WERI-Rb-1 (cell line): ENCODE data around the gene MOCOS.

Source experiments
- DNase-seq: peaks from one replicate; pipeline ENCODE4 v3.0.0-alpha.2; 2020
- H3K27ac ChIP-seq: fragments of 250-450 bp; sonication (Bioruptor Pico); 2 replicates; pipeline ENCODE4 v1.5.1; 2020; ENCODE audit warnings: mild to moderate bottlenecking, moderate library complexity
- H3K27me3 ChIP-seq: fragments of 250-450 bp; sonication (Bioruptor Pico); 2 replicates; pipeline ENCODE4 v1.5.1; 2021; ENCODE audit warnings: mild to moderate bottlenecking, low read depth, moderate library complexity; ENCODE audit not compliant: insufficient read depth, severe bottlenecking
- H3K36me3 ChIP-seq: fragments of 250-450 bp; sonication (Bioruptor Pico); 2 replicates; pipeline ENCODE4 v1.5.1; 2020; ENCODE audit warnings: mild to moderate bottlenecking, moderate library complexity
- H3K4me3 ChIP-seq: 2 replicates; pipeline ENCODE4 v1.5.1; 2011; ENCODE audit warnings: low read depth, mild to moderate bottlenecking, control low read depth, low read length
- H3K9me3 ChIP-seq: fragments of 250-450 bp; sonication (Bioruptor Pico); 2 replicates; pipeline ENCODE4 v1.5.1; 2021; ENCODE audit warnings: mild to moderate bottlenecking, moderate library complexity; ENCODE audit not compliant: severe bottlenecking
- TF ChIP-seq, protein P1 (sequence below): IDR thresholded peaks from 2 replicates; pipeline ENCODE4 v1.5.1; 2011; ENCODE audit warnings: low read depth, mild to moderate bottlenecking, control low read depth, inconsistent platforms, low read length

Gene MOCOS

DNA sequence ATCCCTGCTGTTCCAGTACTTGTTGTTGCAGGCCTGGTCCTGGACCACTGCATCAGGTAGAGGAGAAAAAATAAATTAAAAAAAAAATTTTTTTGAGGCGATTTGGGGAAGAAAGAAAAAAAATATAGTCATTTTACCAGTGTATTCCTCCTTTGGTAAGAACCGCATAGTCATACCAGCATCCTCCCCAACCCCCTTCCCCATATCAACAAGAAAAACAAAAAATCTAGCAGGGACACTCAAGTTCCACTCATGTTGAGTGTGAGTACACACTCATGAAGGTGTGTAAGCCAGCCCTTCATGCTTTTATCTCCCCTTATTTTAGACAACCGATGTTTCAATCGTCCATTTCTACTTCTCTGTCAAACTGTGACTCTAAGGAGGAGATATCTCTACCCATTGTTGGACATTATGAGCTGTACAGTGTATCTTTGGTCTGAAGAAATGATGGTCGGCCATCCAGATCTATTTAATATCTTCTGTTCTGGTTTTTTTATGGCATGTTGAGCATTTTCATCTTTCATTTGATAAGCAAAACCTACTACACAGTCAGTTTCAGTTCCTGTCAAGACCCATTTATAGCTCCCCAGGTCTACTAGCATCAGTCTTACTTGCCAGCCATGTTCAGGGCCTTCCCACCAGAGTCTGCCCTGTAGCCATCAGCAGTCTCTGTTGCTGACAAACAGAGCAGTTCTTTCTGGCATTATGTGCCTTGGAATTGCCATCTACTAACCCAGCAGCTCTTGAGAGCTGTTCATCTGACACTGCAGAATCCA, 37.6 kb upstream of the MOCOS start:
- TF ChIP-seq, protein P1, sequence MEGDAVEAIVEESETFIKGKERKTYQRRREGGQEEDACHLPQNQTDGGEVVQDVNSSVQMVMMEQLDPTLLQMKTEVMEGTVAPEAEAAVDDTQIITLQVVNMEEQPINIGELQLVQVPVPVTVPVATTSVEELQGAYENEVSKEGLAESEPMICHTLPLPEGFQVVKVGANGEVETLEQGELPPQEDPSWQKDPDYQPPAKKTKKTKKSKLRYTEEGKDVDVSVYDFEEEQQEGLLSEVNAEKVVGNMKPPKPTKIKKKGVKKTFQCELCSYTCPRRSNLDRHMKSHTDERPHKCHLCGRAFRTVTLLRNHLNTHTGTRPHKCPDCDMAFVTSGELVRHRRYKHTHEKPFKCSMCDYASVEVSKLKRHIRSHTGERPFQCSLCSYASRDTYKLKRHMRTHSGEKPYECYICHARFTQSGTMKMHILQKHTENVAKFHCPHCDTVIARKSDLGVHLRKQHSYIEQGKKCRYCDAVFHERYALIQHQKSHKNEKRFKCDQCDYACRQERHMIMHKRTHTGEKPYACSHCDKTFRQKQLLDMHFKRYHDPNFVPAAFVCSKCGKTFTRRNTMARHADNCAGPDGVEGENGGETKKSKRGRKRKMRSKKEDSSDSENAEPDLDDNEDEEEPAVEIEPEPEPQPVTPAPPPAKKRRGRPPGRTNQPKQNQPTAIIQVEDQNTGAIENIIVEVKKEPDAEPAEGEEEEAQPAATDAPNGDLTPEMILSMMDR = no peak
- Histone ChIP-seq H3K36me3 (peaks cover 69% of the 10 kb centered on the region), H3K27me3 (no peaks in the 10 kb centered on the region), H3K9me3 (no peaks in the 10 kb centered on the region), H3K27ac (no peak overlapping the region), H3K4me3 (no peak overlapping the region)
- DNase-seq = no peak

DNA sequence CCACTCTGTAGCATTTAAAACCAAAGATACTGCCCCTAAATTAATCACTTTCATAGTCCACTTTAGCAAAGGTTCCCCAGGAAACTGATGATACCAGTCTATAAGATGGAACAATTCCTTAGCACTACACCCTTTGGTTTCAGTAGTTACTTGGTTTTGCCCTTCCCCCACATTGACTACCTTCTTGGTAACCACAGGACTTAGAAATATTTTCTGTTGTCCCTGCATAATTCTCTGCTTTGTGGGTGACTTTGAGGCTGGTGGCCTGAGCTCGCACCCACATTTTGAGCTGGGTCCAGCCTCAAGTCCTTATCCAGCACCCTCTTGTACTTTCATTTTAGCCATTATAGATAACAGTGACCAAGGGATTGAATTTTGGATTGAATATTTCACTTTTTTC, 34.5 kb upstream of the MOCOS start:
- DNase-seq = no peak
- Histone ChIP-seq H3K27me3 (no peaks in the 10 kb centered on the region), H3K4me3 (no peak overlapping the region), H3K9me3 (no peaks in the 10 kb centered on the region), H3K36me3 (peaks cover 70% of the 10 kb centered on the region), H3K27ac (no peak overlapping the region)
- TF ChIP-seq, protein P1 = no peak

DNA sequence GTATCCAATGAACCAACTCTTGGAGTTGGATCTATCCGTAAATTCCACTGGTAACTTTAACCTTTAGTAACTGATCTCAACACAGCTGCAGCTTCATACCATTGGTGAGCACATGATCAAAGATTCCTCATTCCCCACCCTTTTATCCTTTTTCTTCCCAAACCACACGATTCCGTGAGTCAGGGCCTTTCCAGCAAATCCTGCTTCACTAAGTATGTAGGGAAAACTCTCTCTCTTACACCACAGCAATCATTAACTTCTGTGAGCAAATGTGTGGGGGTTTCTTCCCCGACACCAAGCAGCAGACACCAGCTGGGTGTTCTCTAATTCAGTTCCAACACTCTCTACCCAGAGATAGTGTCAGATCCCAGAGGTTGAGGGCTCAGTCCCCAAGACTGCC, 34.1 kb upstream of the MOCOS start:
- no peak for DNase-seq
- Histone ChIP-seq H3K9me3 (no peaks in the 10 kb centered on the region), H3K27ac (no peak overlapping the region), H3K36me3 (peaks cover 71% of the 10 kb centered on the region), H3K27me3 (no peaks in the 10 kb centered on the region), H3K4me3 (no peak overlapping the region)
- TF ChIP-seq, protein P1 = no peak

DNA sequence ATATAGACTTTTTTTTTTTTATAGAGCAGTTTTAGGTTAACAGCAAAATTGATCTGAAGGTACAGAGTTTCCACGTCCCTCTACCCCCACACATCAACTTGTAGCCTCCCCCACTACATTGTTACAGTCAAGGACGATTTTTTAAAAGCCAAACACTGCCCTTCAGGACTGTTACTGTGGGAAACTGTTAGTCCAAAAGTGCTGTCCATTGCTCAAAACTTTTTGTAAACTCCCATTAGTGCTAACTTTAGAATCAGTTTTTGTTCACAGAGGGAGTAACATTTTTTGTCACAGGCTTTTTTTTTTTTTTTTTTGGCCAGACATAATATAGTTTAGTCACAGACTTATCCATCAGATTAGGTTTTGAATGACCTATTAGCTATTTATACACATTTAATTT, 33.5 kb upstream of the MOCOS start:
- peaks cover 73% of the 10 kb centered on the region for H3K36me3 ChIP-seq
- TF ChIP-seq, protein P1 = no peak
- DNase-seq = no peak
- no peak overlapping the region for H3K27ac ChIP-seq
- H3K27me3 ChIP-seq = no peaks in the 10 kb centered on the region
- H3K9me3 ChIP-seq = no peaks in the 10 kb centered on the region
- H3K4me3 ChIP-seq = no peak overlapping the region

DNA sequence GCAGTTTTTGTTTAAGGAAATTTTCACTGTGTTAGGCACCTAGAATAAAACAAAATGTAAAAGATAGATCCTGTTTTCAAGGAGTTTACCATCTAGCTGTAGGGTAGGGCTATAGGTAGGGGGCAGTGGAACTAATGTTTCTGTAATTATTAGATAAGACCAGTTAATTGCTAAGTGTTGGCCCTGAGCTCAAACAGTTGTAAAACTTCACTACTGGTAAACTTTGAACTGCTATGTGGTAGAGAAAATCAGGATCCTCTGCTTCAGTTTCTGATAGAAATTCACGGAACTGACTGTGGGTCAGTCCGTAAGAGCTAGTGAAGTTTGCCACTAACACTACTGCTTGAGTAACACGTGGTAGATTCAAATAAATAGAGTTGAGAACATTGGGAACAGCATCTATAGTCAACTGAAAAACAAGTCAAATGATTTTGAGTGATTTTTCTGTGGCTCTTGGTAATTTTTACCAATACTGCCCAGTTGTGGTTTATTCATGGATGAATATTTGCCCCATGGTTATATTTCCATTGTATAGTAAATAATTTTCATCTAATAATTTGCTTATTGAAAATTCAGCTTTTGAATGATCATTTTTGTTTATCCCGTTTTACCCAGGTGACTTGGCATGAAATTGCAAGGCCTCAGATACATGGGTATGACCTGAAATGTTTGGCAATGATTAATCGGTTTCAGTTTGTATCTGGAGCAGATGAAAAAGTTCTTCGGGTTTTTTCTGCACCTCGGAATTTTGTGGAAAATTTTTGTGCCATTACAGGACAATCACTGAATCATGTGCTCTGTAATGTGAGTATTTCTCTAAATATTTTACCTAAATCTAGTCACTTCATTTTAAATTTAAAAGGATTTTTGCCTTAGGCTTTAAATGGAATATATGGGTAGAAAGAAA, 31.2 kb upstream of the MOCOS start:
- TF ChIP-seq, protein P1 = no peak
- no peaks in the 10 kb centered on the region for H3K27me3 ChIP-seq
- no peak for DNase-seq
- H3K9me3 ChIP-seq = no peaks in the 10 kb centered on the region
- peaks cover 84% of the 10 kb centered on the region for H3K36me3 ChIP-seq
- no peak overlapping the region for H3K4me3 ChIP-seq
- no peak overlapping the region for H3K27ac ChIP-seq
